Neuronal stem cell (in vitro differentiated cells): ENCODE data around the gene SORL1.
A peak's percentile ranks its signal among the peaks of the same experiment; 100 is the strongest.

ENCODE experiments used
- DNase-seq: peaks from one replicate; pipeline ENCODE4 v3.0.0-alpha.2; 2013; ENCODE audit warnings: low spot score
- H2AFZ ChIP-seq: one replicate; pipeline ENCODE4 v1.6.1; 2013; ENCODE audit warnings: mild to moderate bottlenecking, low read length, inconsistent platforms
- H2AK5ac ChIP-seq: 2 replicates; pipeline ENCODE4 v1.6.1; 2013; ENCODE audit warnings: low read depth, mild to moderate bottlenecking, inconsistent platforms, low read length, moderate library complexity, mixed read lengths
- H2BK120ac ChIP-seq: 2 replicates; pipeline ENCODE4 v1.6.1; 2013; ENCODE audit warnings: low read depth, mild to moderate bottlenecking, inconsistent platforms, low read length, moderate library complexity, mixed read lengths
- H2BK12ac ChIP-seq: one replicate; pipeline ENCODE4 v1.6.1; 2013; ENCODE audit warnings: low read length, inconsistent platforms
- H2BK15ac ChIP-seq: 2 replicates; pipeline ENCODE4 v1.6.1; 2013; ENCODE audit warnings: mild to moderate bottlenecking, low read length, inconsistent platforms, mixed read lengths
- H2BK5ac ChIP-seq: one replicate; pipeline ENCODE4 v1.6.1; 2013; ENCODE audit warnings: inconsistent platforms, mild to moderate bottlenecking, low read length, moderate library complexity
- H3K14ac ChIP-seq: one replicate; pipeline ENCODE4 v1.6.1; 2013; ENCODE audit warnings: low read length, inconsistent platforms
- H3K18ac ChIP-seq: 2 replicates; pipeline ENCODE4 v1.6.1; 2013; ENCODE audit warnings: low read length, inconsistent platforms
- H3K23ac ChIP-seq: 2 replicates; pipeline ENCODE4 v1.6.1; 2013; ENCODE audit warnings: low read depth, mild to moderate bottlenecking, mixed read lengths, low read length, inconsistent platforms; ENCODE audit not compliant: poor library complexity
- H3K27ac ChIP-seq: replicated peaks from 3 replicates; pipeline ENCODE4 v1.5.1; 2013; ENCODE audit warnings: low read length, inconsistent platforms
- H3K27me3 ChIP-seq, 3 experiments: 2 replicates each; pipeline ENCODE4 v1.6.1; 2013; ENCODE audit warnings: low read length in 3 of 3, mild to moderate bottlenecking in 2 of 3, inconsistent platforms in 1 of 3, low read depth in 1 of 3, mixed read lengths in 1 of 3, moderate library complexity in 1 of 3; ENCODE audit not compliant: control insufficient read depth in 3 of 3, insufficient read depth in 3 of 3
- H3K36me3 ChIP-seq, 2 donors: replicated peaks in 1 of 2; 2 replicates each; pipeline ENCODE4 v1.6.1; 2013; ENCODE audit warnings: low read length in 2 of 2; ENCODE audit not compliant: control insufficient read depth in 2 of 2, insufficient read depth in 2 of 2
- H3K4ac ChIP-seq: 2 replicates; pipeline ENCODE4 v1.6.1; 2013; ENCODE audit warnings: inconsistent platforms, mild to moderate bottlenecking, low read length, moderate library complexity
- H3K4me1 ChIP-seq, 2 donors: 1 replicate in 1 of 2; 2 replicates in 1 of 2; pipeline ENCODE4 v1.6.1; 2013; ENCODE audit warnings: low read length in 2 of 2, low read depth in 1 of 2; ENCODE audit not compliant: control insufficient read depth in 2 of 2, insufficient read depth in 1 of 2
- H3K4me2 ChIP-seq: one replicate; pipeline ENCODE4 v1.6.1; 2013; ENCODE audit warnings: mild to moderate bottlenecking, low read length, inconsistent platforms; ENCODE audit not compliant: insufficient read depth, poor library complexity, severe bottlenecking
- H3K4me3 ChIP-seq, 2 donors: 2 replicates each; pipeline ENCODE4 v1.5.1; 2013; ENCODE audit warnings: low read length in 2 of 2, mild to moderate bottlenecking in 2 of 2, inconsistent platforms in 1 of 2, moderate library complexity in 1 of 2
- H3K79me1 ChIP-seq: one replicate; pipeline ENCODE4 v1.6.1; 2013; ENCODE audit warnings: low read depth, mild to moderate bottlenecking, inconsistent platforms, low read length, moderate library complexity
- H3K9ac ChIP-seq: one replicate; pipeline ENCODE4 v1.6.1; 2013; ENCODE audit warnings: mild to moderate bottlenecking, low read depth, low read length, inconsistent platforms; ENCODE audit not compliant: poor library complexity
- H3K9me3 ChIP-seq, 2 donors: replicated peaks in 1 of 2; 2 replicates each; pipeline versions ENCODE3 to v1.6.1; 2013; ENCODE audit warnings: low read length in 2 of 2, mild to moderate bottlenecking in 2 of 2, inconsistent platforms in 1 of 2, low read depth in 1 of 2, mixed read lengths in 1 of 2, moderate library complexity in 1 of 2; ENCODE audit not compliant: control insufficient read depth in 2 of 2, insufficient read depth in 1 of 2
- H4K8ac ChIP-seq: one replicate; pipeline ENCODE4 v1.6.1; 2013; ENCODE audit warnings: low read depth, mild to moderate bottlenecking, inconsistent platforms, low read length, moderate library complexity
- H4K91ac ChIP-seq: one replicate; pipeline ENCODE4 v1.6.1; 2013; ENCODE audit warnings: low read length, low read depth, mild to moderate bottlenecking, inconsistent platforms; ENCODE audit not compliant: poor library complexity
- WGBS, 2 donors: extraction: QIAGEN DNeasy Blood & Tissue Kit; methylation state at CpG; one replicate each; pipeline ENCODE4 v1.1.7; 2013; ENCODE audit warnings: missing lambda C conversion rate in 2 of 2, mixed read lengths in 1 of 2; ENCODE audit not compliant: insufficient read length in 2 of 2, insufficient replicate concordance in 1 of 2; ENCODE audit errors: extremely low coverage in 2 of 2; 5-methylcytosine and 5-hydroxymethylcytosine counted together

The SORL1 gene

DNA sequence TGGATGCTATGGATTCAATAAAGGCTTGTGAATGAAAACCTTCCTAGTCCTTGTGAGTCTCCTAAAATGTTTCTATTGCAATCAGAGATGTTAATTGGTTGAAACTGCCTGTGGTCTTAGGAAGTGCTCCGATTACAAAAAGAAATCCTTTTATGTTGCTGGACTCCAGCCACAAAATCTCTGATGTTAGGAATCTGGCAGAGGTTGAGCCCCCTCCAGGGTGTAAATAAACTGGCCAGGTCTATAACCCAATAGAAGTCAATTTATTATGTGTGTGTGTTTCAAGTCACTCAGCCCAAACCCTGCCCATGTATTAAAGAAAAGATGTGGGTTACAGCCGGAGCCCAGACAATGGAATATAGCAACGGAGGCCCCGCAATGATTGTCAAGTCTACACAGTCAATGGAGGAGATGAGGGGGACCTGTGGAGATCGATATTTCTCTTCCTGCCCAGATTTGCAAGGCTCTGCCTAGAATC lies 218.7 kb downstream of the SORL1 start:
- H3K9me3 ChIP-seq: peaks cover 0 to 3% of the 10 kb centered on the region in 2 donors
- no peak overlapping the region for H3K14ac ChIP-seq
- no peak overlapping the region for H3K9ac ChIP-seq
- no peak overlapping the region for H2AK5ac ChIP-seq
- H2BK120ac ChIP-seq: no peak overlapping the region
- H2BK15ac ChIP-seq: no peak overlapping the region
- H2BK12ac ChIP-seq: no peak overlapping the region
- no peak overlapping the region for H4K8ac ChIP-seq
- no peak overlapping the region for H3K4ac ChIP-seq
- no peak overlapping the region for H3K4me3 ChIP-seq
- WGBS, 2 donors: no CpG with 5 or more reads among the region's 5 CpGs
- no peak overlapping the region for H4K91ac ChIP-seq
- H2BK5ac ChIP-seq: no peak overlapping the region
- H2AFZ ChIP-seq: peak overlapping the region; percentile 19
- peaks cover 0 to 2% (median 0%) of the 10 kb centered on the region in 3 experiments for H3K27me3 ChIP-seq
- H3K79me1 ChIP-seq: no peaks in the 10 kb centered on the region
- no peak overlapping the region for H3K4me2 ChIP-seq
- peaks cover 4 to 11% of the 10 kb centered on the region in 2 donors for H3K4me1 ChIP-seq
- H3K36me3 ChIP-seq: no peaks in the 10 kb centered on the region
- no peak overlapping the region for H3K18ac ChIP-seq
- no peak overlapping the region for H3K27ac ChIP-seq
- no peak overlapping the region for H3K23ac ChIP-seq
- no peak for DNase-seq

- Histone ChIP-seq H3K27ac (no peak overlapping the region), H3K23ac (no peak overlapping the region), H3K4me1 (peaks cover 4 to 11% of the 10 kb centered on the region in 2 donors), H2BK5ac (no peak overlapping the region), H2AFZ (peak overlapping the region; percentile 19), H3K9ac (no peak overlapping the region), H3K4me2 (no peak overlapping the region), H2AK5ac (no peak overlapping the region), H3K79me1 (no peaks in the 10 kb centered on the region), H3K27me3 (peaks cover 0 to 2% (median 0%) of the 10 kb centered on the region in 3 experiments), H3K36me3 (no peaks in the 10 kb centered on the region), H4K8ac (no peak overlapping the region), H3K4me3 (no peak overlapping the region), H3K4ac (no peak overlapping the region), H2BK12ac (no peak overlapping the region), H4K91ac (peak overlapping the region; percentile 14), H2BK15ac (no peak overlapping the region), H2BK120ac (no peak overlapping the region), H3K9me3 (peaks cover 0 to 4% of the 10 kb centered on the region in 2 donors), H3K18ac (peak overlapping the region; percentile 68), H3K14ac (no peak overlapping the region)
- 100% methylated on average over 1 of the region's 19 CpGs; no CpG with 5 or more reads in 1 of the 2 donors for WGBS, 2 donors
- no peak for DNase-seq
Measured at GRCh38 chr11:121671283-121672168, 219.4 kb downstream of the SORL1 start.

- Histone ChIP-seq H3K27ac (no peak overlapping the region), H4K91ac (no peak overlapping the region), H2BK15ac (no peak overlapping the region), H2AFZ (peak overlapping the region; percentile 15), H3K9ac (peak overlapping the region; percentile 53), H2BK12ac (no peak overlapping the region), H3K79me1 (no peaks in the 10 kb centered on the region), H3K23ac (peak overlapping the region; percentile 70), H3K18ac (peak overlapping the region; percentile 84), H4K8ac (no peak overlapping the region), H3K4me3 (no peak overlapping the region), H3K4ac (no peak overlapping the region), H2AK5ac (peak overlapping the region; percentile 61), H3K27me3 (peaks cover 0 to 2% (median 0%) of the 10 kb centered on the region in 3 experiments), H3K14ac (peak overlapping the region; percentile 42), H2BK5ac (no peak overlapping the region), H3K4me2 (no peak overlapping the region), H3K4me1 (peaks cover 4 to 11% of the 10 kb centered on the region in 2 donors), H3K36me3 (no peaks in the 10 kb centered on the region), H3K9me3 (peaks cover 0 to 4% of the 10 kb centered on the region in 2 donors), H2BK120ac (peak overlapping the region; percentile 12)
- DNase-seq: no peak
- no CpG with 5 or more reads among the region's 13 CpGs for WGBS, 2 donors
Measured at GRCh38 chr11:121672630-121673487, 220.7 kb downstream of the SORL1 start.
